Hypothalamus (tissue), 51 donors: ENCODE data around the gene POLR3C.

ENCODE experiments used
- DNase-seq, 51 donors: peaks; one replicate each; lab custom pipeline; 2025; lab: John Stamatoyannopoulos, UW

POLR3C gene

DNA sequence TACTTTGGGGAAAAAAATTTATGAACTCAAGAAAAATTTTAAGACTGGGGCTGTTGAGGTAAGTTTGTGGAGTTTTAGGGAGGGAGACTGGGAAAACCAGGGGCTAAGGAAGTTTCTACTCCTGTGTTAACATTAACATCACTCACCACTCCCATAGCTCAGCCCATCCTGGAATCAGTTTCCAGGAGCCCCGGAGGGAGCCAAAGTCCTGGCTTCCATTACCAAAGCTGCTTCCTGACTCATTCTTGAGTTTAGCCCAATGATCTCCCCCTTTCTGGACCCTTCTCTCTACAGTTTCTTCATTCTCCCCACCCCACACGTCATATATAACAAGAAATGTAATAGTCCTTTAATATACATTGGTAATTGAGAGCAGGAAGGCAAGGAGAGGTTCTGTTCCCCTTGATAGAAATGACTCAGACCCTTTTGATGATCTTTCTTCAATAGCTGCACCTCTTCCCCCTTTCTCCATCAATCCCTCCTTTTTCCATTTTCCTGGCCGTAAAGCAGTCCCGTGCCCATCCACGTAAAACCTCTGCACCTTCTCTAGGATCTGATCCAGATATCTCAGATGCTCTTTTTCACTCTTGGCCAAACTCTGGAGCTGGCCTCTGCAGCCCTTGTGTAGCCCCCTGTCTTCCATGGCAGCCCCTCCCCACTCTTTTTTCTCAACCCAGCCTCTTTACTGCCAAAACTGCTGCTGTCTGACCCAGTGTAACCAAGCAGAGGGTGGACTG lies 39.5 kb downstream of the POLR3C start:
- DNase-seq = no peak

DNA sequence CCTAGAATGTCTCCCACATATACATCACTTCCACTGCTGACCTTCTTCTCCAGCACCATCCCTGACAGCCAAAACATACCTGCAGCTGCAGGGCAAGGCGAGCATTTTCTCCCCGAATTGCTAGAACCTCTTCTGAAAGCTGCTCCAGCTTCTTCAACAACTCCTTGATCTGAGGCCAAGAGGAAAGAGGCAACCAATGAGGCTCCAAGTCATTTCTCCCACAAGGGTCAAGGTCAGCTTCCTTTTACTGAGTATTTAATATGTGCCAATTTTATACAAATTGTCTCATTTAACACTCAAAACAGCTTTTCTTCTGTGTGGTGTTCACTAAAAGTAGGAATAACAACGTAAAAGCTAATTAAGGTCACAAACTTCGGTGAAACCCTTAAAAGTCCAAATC lies 44.2 kb downstream of the POLR3C start:
- no peak for DNase-seq

DNA sequence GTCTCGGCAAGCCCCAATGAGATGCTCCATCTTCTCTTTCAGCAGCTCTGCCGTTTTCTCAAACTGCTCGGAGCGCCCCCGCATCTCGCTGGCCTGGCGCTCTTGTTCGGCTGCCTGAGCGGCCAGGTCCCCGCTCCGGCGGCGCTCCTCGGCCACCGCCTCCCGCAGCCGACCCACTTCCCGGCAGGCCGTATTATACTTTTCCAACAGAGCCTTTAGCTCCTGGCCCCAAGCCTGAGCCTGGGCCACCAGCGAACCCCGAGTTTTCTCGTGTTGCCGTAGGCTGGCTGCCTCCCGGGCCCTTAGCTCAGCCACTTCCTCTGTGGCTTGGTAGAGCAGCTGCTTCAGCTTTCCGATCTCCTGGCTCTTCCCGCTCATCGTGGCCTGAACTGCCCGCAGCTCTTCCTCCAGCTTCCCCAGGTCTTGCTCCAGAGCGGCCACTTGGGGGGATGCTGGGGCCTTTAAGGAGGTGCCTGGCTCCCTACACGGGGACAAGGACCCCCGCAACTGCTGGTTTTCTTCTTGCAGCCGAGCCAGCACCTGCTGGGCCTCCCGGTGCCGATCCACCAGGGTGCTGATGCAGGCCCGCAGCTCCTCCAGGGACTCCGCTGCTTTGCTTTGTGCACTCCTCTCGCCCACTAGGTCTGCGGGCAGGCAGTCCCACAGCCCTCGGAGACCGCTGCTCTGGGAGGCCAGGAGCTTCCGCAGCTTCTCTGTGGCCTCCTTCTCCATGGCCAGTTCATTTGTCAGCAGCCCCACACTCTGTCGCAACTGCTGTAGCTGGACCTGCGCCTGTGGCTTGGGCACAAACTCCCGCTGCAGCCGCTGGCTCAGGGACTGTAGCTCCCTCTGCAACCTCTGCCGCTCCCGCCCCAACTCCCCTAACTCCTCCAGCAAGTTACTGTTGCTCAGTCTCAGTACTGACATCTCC lies 48.3 kb downstream of the POLR3C start:
- peak in 49 of 51 donors; percentile 8 to 79 (median 48) for DNase-seq

DNA sequence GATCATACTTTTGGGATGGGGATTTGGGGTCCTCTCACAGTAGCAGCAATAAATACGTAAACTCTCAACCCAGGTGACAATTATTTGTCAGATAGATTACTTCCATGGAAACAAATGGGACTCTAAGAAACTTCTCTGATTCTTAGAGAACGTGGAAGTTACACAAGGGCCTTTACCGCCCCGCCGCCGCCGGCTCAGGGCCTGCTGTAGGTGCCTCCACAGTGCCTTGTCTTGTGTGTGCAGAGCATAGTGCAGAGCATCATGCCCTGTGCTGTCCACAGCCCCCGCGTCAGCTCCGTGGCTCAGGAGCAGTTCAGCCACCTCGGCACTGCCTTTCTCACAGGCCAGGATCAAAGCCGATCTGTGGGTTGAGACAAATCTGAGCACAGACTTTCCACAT lies 50.6 kb downstream of the POLR3C start:
- DNase-seq = no peak

DNA sequence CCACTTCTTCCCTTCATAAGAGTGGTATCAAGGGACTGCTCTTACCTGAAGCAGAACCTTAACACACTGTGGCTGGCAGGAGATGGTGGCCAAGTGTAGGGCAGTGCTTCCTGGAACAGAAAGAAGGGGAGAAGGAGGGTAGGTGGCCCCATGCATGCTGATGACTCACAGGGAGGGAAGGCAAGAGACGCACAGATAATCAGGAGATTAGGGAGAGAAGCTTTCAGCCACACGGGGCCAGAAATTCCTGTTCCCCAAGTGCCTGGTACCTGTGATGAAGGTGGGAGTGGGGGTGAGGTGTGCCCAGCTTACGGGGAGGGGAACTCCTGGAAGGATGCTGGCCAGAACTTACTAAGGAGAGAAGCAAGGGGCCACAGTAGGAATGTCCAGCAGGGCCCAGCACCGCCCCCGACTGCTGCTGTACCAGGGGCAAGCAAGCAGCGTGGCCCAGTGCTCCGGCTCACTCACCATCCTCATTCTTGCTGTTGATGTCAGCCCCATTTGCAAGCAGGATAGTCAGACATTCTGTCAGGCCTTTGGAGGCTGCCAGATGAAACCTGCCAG lies 54.0 kb downstream of the POLR3C start:
- DNase-seq = no peak

DNA sequence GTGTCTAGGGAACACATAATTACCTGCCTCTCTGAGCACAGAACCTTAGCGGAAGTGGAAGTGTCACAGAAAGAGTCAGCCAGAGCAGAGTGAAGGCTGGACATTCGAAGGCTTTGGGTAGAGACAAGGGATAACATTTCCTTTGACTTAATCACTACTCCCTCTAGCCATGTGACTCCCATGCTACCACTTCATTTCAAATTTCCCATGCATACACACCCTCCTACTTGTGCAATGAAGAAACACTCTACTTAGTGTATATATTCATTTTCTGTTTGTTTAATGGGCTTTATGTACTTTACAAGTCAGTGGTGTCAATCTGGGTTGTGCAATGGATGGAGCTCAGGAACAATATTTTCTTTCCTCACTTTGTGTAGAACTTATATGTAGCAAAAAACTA lies 54.7 kb downstream of the POLR3C start:
- DNase-seq = no peak

DNA sequence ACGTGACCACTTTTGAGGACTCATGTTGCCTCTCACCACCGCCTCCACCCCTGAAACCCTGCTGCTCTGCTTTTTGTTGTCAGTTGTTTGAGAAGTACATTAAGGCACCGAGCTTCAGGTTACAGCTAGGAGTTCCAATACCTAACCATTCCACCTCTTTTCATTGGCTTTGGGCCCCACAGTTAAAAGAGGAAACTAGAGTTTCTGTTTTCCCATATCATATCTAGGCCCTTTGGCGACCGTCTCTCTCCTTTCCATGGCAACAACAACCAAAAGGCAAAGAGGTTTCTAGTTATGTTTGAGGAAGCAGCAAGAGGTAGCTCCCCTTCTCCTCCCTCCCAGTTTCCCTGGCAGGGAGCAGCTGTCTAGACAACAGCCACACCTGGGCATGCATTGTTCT lies 55.8 kb downstream of the POLR3C start:
- peak in 1 of 51 donors; percentile 40 for DNase-seq

DNA sequence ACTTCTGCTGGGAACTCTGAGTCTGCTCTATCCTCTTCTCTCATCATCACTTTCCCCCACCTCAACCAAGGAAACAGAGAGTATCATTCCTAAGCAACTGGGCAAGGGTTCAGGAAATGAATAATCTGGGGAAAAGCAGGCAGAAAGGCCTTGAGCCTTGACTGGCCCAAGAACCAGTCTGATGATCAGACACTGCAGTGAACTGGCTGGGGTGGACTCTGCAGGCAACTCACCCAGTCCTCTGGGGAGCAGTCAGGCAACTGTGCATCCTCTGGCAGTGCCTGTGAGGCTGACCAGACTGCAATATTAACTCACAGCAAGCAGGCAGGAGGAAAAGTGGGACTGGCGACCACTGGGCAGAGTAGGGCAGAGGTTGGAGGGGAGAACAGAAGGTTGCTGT lies 60.7 kb downstream of the POLR3C start:
- DNase-seq = no peak

DNA sequence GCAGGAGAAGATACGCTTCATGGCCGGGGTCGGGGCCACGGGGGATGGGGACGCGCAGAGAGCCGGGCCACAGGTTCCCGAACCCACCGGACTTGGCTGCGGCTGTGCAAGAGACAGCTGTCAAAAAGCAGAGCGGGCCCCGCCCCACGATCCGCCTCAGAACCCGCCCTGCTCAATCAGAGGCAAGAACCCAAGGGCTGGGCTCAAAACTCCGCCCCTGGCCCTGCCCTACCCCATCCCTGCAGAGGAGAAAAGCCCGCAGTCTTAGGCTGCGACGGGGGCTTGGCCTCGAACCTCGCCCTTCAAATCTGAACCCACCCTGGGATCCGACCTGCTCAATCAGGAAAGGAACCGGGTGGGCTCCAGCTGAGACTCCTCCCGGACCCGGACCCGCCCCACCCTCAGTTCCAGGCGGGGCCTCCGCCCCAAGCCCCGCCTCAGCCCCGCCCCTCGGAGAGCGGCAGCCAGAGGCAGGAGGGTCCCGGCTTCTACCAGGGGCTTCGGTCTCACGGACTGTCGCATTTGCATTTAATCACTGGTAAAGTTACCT lies 61.8 kb downstream of the POLR3C start, which contains the start of gene ANKRD35:
Gene ANKRD35, minus strand, starts transcription at position 129 of the 550 bp plus-strand sequence. Its CDS starts 108 bp downstream, at position 21.
- DNase-seq = peak in 50 of 51 donors; percentile 33 to 91 (median 72)

DNA sequence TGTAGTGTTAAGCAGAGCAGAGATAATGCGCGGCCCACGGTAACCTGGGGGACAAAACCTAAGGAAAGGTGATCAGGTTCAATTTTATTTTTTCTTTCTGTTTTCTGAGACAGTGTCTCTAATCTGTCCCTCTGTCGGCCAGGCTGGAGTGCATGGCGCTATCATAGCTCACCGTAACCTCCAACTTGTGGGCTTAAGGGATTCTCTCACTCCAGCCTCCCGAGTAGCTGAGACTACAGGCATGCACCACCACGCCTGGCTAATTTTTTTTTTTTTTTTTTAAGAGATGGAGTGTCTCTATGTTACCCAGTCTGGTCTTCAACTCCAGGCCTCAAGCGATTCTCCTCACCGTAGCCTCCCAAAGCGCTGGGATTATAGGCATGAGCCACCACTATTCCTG lies 62.4 kb downstream of the POLR3C start:
- DNase-seq = peak in 1 of 51 donors; percentile 36

DNA sequence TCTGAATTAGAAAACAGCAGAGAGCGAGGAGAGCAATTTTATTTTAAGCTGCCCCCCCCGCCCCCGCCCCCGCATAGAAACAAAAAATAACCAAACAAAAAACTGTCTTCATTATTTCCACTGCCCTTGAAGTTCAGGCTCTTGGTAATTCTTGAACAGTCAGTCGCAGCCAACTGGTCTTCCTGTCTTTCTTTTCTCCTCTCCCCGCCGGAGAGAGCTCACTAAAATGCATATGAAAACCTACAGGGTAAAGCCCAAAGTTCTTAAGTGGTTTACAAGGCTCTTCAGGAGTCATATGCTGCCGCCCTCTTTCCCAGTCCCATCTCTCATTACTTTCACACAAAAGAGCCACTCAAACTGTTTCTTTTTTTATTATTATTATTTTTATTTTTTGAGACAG lies 62.8 kb downstream of the POLR3C start:
- DNase-seq = no peak

DNA sequence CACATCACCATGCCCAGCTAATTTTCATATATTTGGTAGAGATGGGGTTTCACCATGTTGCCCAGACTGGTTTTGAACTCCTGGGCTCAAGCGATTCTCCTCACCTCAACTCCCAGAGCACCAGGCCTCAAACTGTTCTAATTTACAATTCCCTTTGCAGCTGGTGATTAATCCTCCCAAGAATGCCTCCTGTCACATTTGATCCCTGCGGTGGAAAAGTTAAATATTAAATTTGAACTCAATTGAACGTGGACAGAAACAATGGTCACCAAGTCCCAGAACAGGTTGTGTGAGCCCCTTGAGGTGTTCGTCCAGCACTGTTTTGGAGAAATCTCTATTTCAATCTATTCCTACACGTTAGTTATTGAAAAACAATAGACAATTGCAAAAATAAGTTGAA lies 63.6 kb downstream of the POLR3C start:
- DNase-seq = no peak

DNA sequence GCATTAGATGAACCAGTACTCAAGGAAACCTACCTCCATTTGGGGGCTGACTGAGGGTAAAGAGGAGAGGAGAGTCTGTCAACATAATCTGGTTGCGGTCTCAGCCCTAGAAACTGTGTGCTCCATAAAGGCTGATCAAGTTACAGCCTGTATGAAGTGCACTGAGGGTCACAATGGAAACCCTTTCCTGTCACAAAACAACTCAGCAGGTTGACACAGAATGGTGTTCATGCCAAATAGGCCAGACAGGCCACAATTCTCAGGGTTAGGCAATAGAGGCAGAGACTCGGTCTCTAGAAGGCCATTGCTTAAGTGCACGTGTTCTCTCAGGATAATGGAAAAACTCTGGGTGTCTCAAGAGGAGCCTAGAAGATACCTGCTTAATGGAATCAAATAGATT lies 65.7 kb downstream of the POLR3C start:
- no peak for DNase-seq

DNA sequence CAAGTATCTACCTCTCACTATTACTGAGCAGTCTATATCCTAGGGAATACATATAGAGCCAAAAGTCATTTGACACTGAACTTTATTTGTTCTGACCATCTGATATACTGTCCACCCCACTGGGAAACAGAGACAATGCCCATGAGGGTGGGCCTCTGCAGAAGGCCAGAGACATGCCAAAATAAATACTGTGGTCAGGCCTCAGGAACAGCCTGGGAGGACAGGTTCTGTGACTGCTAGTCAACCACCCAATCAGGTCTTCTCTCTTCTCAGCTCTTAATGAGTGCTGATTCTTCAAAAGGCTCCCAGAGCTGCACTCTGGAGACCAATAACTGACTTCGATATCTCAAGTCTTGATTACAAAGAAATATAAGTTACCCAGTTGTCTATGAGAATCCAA lies 67.1 kb downstream of the POLR3C start:
- DNase-seq = no peak

DNA sequence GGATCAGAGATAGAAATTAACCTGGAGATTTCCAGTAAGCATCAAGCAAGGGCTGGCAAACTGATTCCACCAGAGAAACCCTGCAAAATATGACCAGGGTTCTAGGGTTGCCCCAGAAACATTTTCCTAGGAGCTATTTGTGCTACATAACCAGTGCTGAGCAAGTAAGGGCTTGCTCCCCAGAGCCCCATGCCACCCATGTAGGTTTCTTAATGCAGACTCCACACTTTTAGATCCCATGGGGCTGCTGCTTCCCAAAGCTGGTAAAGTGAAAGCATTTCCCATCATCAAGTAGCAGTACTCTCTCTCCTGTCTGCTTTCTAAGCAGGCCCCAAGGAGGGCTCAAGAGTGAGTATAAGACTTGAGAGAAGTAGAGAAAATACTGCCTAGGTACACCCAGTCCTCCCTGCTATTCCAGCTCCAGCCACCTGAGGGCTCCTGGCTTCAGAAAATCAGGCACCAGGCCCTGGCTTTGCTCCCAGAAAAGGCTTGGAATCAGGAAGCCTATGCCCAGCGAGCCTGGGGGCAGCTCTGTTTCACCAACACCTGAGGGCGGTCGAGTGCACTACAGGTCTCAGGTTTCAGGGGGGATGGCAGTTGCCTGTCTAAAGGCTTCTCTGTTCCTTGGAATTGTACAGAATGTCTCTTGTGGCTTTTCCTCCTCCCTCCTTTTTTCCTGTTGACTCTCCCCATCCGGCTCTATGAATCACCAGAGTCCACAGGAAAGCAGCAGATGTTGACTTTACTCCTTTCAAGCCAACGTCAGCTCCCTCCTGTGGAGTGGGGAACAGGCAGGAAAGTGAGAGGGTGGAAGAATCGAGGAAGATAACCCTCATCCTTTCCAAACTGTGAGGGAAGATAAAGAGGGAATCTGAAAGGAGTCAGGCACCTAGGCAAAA lies 67.8 kb downstream of the POLR3C start:
- peak; percentile 23 to 92 (median 81) for DNase-seq

DNA sequence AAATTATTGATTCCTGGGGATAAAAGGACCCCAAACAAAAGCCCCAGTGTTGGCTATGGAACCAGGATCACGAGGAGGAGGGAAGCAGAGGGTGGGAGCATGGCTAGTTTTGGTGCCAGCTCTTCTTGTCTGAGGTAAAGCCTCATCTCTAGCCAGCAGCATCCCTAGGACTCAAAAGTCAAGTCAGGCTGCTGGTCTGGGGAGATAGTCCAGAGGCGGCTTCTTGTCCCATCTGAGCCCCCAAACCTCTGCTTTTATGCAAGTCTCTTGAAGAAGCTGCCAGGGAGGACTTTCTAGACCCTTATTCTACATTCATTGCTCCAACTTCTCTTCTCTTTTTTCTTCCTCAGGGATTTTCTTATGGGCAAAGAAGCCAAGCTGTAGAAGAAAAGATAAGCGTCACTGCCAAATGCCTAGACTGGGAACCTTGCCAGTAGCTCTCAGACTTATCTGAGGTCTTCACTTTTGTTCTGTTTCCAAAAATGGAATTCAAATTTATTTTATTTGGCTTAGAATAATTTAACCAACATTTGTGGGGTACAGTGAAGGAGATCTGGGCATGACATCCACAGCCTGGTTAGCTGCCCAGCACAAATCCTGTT lies 68.6 kb downstream of the POLR3C start:
- peak in 3 of 51 donors; percentile 9 to 31 (median 30) for DNase-seq

DNA sequence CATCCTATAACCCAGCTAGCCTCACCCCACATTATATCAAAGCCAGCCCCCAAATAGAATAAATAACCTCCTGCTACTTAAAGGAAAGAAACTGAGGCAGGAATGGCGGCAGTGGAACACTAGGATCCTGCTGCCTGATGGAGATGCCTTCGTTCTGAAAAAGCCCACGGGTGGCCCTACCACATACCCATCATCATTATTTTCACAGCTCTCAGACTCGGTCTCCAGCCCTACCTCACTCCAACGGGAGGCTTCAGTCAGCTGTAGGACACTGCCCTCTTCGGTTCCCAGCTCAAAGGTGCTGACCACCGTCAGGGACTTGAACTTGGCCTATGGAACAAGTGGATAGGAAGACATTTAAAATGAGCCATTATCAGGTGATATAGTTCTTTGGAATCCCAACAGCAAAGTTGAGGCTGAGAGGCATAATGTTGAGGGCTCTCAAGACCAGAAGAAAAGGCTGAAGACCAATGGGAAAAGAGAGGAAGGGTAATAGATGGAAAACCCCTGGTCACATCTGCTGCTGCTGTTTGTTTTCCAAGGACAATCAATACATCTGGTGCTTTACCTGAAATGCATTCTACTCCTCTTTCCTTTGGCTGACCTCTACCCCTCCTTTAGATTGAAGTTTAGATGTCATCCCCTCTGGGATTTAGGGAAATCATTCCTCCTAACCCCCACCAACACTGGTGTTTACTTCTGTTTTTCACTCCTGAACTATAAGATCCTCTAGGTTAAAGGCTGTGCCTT lies 69.5 kb downstream of the POLR3C start:
- no peak for DNase-seq
